DMS114 treated with DMSO at 0.1 percent for 48 hours (cell line): ENCODE results near the gene RCSD1.
"Not testable (repeated sequence)": the region's sequence is repeated elsewhere in the genome, so short reads cannot be mapped to it uniquely, and the experiment has no call there.

Experiments
- DNase-seq: peaks from one replicate; lab custom pipeline; 2025; ENCODE audit not compliant: unreplicated experiment; lab: John Stamatoyannopoulos, UW

The RCSD1 gene, protein sequence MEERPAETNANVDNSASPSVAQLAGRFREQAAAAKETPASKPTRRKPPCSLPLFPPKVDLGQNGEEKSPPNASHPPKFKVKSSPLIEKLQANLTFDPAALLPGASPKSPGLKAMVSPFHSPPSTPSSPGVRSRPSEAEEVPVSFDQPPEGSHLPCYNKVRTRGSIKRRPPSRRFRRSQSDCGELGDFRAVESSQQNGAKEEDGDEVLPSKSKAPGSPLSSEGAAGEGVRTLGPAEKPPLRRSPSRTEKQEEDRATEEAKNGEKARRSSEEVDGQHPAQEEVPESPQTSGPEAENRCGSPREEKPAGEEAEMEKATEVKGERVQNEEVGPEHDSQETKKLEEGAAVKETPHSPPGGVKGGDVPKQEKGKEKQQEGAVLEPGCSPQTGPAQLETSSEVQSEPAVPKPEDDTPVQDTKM

DNA sequence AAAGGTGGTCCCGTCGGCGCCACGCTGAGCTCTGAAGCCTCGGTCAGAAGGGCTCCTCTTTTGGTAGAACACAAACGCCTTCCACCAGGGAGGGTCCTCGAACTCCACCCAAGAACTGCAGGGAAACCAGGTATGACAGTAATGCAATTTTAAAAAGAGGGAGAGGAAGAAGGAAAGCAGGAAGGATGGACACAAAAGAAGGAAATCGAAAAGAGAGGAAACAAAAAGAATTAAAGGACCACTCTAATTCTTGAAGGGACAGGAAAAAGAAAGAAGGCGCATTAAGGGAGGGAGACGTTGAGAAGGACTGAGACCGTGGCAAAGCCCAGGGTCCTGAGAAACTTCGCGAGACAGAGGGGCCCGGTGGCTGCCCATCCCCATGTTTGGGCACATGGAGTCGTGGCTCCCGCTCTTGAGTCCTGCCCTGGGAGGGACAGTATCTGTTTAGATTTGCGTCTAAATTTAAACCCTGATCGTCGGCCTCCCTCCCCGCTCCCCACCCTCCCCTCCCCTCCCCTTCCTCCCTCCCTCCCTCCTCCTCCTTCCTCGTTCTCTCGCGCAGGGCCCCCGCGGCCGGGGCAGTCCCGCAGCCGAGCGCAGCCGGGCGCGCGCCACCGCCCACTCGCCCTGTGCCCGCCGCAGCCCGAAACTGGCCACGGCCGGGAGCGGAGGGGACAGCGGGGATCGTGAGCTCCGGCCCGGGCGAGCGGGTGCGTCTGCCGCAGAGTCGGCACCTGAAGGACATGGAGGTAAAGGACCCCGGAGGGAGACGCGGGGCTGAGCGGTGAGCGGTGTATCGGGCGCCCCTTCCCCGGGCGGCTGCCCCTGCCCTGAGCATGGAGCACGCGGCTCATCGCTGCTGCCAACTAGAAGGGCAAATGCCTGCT lies at the start of gene RCSD1:
RCSD1 (plus strand) TSS at position 552 of the 887 bp plus-strand sequence; CDS start at position 744, 192 bp downstream.
- no peak for DNase-seq

GRCh38 chr1:167582064-167582463 lies 48.0 kb upstream of the RCSD1 start:
- no peak for DNase-seq

DNA sequence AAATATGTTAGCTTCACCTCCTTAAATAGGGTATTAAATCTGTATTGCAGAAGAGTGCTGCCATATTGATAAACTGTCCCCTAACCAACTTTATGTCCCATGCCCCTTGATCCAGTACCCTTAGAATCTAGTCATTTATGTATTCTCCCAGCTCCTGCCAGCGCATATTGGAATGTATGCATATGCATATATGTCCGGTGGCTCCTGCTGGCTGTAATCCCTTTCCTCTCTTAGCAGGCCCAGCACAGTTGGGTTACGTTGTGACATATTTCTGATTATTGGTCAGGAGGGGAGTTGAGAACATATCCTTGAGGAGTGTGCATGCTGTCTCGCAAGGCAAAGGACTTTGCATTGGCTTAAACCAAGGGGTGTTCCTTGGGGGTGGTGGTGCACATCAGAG lies 47.3 kb upstream of the RCSD1 start:
- DNase-seq = no peak

GRCh38 chr1:167584581-167584980 lies 45.5 kb upstream of the RCSD1 start:
- DNase-seq = no peak

- DNase-seq = no peak
Observed at GRCh38 chr1:167587342-167587741, 42.7 kb upstream of the RCSD1 start.

- no peak for DNase-seq
Observed at GRCh38 chr1:167587872-167588271, 42.2 kb upstream of the RCSD1 start.

DNA sequence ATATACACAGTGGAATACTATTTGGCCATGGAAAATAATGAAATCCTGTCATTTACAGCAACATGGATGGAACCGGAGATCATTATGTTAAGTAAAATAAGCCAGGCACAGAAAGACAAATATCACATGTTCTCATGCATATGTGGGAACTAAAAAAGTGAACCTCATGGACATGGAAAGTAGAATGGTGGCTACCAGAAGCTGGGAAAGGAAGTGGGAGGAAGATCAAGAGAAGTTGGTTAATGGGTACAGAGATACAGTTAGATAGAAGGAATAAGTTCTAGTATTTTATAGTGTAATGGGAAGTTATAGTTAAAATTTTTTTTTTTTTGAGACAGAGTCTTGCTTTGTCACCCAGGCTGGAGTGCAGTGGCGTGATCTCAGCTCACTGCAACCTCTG lies 41.7 kb upstream of the RCSD1 start:
- DNase-seq = no peak

DNA sequence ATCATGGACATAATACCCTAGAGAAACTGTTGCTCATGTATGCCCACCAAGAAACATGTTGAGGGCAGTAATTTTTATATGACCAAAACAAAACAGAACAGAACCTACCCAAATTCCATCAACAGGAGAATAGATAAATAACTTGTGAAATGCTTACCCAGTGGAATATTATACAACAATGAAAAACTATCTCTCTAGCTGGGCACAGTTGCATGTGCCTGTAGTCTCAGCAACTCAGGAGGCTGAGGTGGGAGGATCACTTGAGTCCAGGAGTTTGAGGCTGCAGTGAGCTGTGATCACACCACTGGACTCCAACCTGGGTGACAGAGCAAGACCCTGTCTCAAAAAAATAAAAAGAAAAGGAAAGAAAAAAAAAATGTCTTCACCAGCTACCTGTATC lies 37.6 kb upstream of the RCSD1 start:
- DNase-seq = no peak

DNA sequence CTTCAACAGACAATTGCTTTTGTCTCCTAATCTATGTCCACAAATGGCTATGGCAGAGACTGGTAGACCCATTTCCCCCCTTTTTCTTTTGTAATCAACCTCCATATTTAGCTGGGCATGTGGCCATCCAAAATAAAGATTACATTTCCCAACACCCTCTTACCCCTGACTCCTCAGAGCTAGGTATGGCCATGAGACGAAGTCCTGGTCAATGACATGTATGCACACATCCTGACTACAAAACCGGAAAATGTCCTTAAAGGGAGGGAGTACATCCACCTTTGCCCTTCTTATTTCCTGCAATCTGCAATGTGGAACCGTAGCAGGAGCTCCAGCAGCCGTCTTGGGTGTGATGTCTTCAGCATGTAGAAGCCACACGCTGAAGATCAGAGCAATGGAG lies 36.2 kb upstream of the RCSD1 start:
- DNase-seq = no peak

DNA sequence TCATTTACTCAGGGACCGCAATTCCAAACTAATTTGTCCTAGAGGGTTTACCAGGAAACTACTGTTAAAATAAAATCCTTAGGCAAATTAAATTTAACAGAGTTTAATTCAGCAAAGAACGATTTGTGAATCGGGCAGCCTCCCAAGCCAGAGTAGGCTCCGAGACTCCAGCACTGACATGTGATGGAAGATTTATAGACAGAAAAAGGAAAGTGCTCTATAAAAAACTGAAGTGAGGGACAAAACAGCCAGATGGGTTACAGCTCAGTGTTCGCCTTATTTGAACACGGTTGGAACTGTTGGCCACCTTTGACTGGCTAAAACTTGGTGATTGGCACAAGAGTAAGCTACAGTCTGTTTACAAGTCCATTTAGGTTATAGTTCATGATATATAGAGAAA lies 35.2 kb upstream of the RCSD1 start:
- no peak for DNase-seq

DNA sequence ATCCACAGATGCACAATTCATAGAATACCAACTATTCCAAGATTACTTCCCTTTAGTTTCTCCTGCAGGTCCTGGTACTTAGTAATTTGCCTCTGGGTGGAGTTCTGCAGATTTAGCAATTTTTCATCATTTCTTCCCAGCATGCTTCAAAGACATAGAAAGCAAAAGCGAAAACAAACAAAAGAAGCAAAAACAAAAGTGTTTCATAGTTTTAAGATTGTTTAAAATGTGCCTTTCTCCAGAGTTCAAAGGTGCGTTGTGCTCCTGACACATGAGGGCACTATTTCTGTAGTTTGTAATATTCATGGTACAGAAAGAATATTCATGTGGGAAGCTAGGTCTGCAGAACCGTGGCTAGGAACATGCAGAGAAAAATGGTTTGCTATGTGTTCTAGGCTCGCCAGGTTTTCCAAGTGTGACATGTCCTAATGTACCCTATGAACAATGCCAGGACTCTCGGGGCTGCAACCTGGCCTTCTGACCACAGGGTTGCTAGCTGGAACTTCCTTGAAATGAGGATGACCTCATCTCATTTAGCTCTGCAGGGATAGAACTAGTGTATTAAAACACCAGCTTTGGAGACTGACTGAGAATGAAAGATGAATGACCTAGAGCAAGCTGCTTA lies 30.0 kb upstream of the RCSD1 start:
- no peak for DNase-seq

- no peak for DNase-seq
Observed at GRCh38 chr1:167601442-167602383, 28.3 kb upstream of the RCSD1 start.

DNA sequence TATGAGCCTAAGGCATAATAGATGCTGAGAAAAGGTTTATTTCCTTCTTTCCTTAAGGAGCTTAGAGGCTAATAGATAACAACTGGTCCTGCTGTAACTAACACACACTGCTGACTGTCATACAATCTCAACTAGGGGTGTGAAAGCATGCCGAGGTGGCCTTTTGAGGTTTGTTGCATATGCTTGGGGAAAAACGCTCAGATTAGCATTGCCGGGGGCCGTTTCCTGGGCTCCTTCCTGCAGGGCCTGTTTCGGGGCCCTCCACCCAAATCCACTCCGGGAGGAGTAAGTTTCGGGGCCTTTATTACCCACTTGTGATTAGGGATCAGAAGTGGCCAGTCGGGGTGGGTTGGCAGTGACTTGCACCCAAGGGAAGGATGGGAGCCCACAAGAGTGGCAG lies 27.2 kb upstream of the RCSD1 start:
- no peak for DNase-seq

DNA sequence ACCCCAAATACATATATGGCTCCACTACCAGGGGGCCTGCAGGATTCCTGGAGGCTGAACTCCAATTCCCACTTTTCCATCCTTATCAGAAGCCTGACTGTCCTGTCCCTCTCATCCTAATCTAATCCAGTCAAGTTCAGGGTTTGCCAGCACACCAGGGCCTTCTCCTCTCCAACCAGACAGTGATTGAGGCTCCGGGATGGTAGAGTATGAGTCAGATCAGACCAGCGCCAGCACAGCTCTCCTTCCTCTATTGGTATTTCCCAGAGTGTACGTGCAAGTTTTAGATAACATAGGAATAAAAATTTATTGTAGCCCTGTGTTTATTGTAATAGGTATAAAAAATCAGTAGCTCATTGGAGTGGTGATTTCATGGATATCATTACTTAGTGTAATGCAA lies 24.5 kb upstream of the RCSD1 start:
- DNase-seq = no peak

GRCh38 chr1:167611983-167612382 lies 18.0 kb upstream of the RCSD1 start:
- DNase-seq = no peak

DNA sequence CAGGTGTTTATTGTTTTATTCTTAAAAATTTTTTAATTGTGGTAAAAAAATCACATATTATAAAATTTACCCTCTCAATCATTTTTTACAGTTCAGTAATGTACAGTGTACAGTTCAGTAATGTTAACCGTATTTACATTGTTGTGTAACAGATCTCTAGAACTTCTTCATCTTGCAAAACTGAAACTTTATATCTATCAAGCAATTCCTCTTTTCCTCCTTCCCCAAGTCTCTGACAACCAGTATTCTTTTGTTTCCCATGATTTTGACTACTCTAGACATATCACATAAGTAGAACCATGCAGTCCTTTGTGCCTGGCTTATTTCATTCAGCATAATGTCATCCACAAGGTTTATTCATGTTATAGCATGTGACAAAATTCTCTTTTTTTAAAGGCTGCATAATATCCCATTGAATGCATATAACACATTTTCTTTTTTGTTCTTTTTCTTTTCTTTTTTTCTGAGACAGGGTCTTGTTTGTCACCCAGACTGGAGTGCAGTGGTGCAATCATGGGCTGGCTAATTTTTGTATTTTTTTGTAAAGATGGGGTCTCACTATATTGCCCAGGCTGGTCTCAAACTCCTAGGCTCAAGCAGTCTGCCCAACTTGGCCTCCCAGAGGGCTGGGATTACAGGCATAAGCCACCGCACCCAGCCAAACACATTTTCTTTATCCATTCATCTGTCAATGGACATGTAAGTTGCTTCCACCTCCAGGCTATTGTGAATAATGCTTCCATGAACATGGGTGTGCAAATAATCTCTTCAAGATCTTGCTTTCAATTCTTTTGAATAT lies 17.2 kb upstream of the RCSD1 start:
- DNase-seq = no peak

- not testable (repeated sequence) for DNase-seq
Observed at GRCh38 chr1:167613984-167614383, 16.0 kb upstream of the RCSD1 start.

DNA sequence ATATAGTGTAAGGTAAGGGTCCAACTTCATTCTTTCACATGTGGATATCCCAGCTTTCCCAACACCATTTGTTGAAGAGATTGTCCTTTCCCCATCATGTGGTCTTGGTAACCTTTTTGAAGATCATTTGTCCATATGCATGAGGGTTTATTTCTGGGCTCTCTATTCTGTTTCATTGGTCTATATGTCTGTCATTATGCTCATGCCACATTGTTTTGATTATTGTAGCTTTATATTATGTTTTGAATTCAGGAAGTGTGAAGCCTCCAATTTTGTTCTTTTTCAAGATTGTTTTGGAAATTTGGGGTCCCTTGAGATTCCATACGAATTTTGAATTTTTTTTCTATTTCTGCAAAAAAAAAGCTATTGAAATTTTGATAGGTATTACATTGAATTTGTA lies 15.2 kb upstream of the RCSD1 start:
- no peak for DNase-seq

- DNase-seq = no peak
Observed at GRCh38 chr1:167616521-167616920, 13.5 kb upstream of the RCSD1 start.
